ENCODE data around the gene EXT2. TPM values are rescaled to one million over a fixed set of nuclear protein-coding genes. Genes with fewer than 3 reads are reported as not detected.

EXT2 gene
- total RNA-seq, 1 donor from 2014 or later: 75.0 TPM

- Mint-ChIP-seq H3K4me3 (no peak overlapping the region), H3K27me3 (ENCODE audit: low read depth) (no peaks in the 10 kb centered on the region), H3K9me3 (no peaks in the 10 kb centered on the region), H3K27ac (no peak overlapping the region), H3K4me1 (no peaks in the 10 kb centered on the region), H3K36me3 (peaks cover 33% of the 10 kb centered on the region)
- no peak for DNase-seq (ENCODE audit: low spot score in 2 of 2, unreplicated experiment in 2 of 2)
- no peak for TF ChIP-seq CTCF (IDR thresholded peaks at IDR 0.05; ENCODE audit: unreplicated experiment)
These were observed 24.7 kb downstream of the EXT2 start for GRCh38 chr11:44120169-44120568.

DNA sequence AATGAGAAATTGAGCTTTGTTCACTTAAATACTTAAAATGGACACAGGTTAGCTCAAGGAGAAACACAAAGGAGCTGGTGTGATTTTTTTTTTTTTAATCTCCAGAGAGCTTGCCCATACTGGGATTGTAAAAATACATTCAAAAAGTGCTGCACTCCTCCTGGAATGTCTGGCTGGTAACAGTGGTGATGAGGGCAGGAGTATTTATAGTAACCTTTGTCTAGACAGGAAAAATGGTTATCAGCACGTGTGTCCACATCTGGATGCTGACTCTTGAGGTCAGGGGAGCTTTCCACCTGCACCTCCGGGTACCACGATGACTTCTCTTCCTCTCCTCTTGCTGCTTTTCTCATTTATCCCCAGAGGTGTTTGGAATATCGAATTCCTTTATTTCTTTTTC lies 30.1 kb downstream of the EXT2 start:
- no peaks in the 10 kb centered on the region for H3K27me3 Mint-ChIP-seq (ENCODE audit: low read depth)
- no peaks in the 10 kb centered on the region for H3K9me3 Mint-ChIP-seq
- no peaks in the 10 kb centered on the region for H3K4me1 Mint-ChIP-seq
- no peak for DNase-seq (ENCODE audit: low spot score in 2 of 2, unreplicated experiment in 2 of 2)
- H3K27ac Mint-ChIP-seq: no peak overlapping the region
- no peak for TF ChIP-seq CTCF (IDR thresholded peaks at IDR 0.05; ENCODE audit: unreplicated experiment)
- peaks cover 35% of the 10 kb centered on the region for H3K36me3 Mint-ChIP-seq
- H3K4me3 Mint-ChIP-seq: no peak overlapping the region

DNA sequence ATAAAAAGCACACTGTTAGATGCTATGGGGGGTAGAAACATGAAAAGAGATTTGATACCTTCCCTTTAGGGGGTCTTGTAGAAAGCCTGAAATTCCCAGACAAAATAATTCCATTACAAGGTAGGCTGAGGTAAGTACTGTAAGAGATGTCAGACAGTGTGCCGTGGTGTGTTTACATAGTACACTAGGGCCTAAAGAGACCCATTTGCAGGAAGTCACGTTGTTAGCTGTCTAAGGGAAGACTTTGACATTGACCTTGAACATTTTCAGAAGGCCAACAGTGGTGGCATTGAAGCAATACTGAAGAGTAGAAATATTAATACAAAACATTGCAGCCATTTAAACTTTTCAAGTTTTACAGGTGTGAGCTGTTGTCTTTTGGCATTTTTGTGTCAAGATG lies 30.8 kb downstream of the EXT2 start:
- no peak for DNase-seq (ENCODE audit: low spot score in 2 of 2, unreplicated experiment in 2 of 2)
- Mint-ChIP-seq H3K27me3 (ENCODE audit: low read depth) (no peaks in the 10 kb centered on the region), H3K4me1 (no peaks in the 10 kb centered on the region), H3K9me3 (no peaks in the 10 kb centered on the region), H3K36me3 (peaks cover 34% of the 10 kb centered on the region), H3K4me3 (no peak overlapping the region), H3K27ac (no peak overlapping the region)
- no peak for TF ChIP-seq CTCF (IDR thresholded peaks at IDR 0.05; ENCODE audit: unreplicated experiment)

- no peak for DNase-seq (ENCODE audit: low spot score in 2 of 2, unreplicated experiment in 2 of 2)
- Mint-ChIP-seq H3K36me3 (peaks cover 27% of the 10 kb centered on the region), H3K27me3 (ENCODE audit: low read depth) (no peaks in the 10 kb centered on the region), H3K4me1 (no peaks in the 10 kb centered on the region), H3K27ac (no peak overlapping the region), H3K9me3 (no peaks in the 10 kb centered on the region), H3K4me3 (no peak overlapping the region)
- TF ChIP-seq CTCF (IDR thresholded peaks at IDR 0.05; ENCODE audit: unreplicated experiment): no peak
These were observed 31.7 kb downstream of the EXT2 start for GRCh38 chr11:44127130-44127529.

- no peak for DNase-seq (ENCODE audit: low spot score in 2 of 2, unreplicated experiment in 2 of 2)
- Mint-ChIP-seq H3K27me3 (ENCODE audit: low read depth) (no peaks in the 10 kb centered on the region), H3K27ac (no peak overlapping the region), H3K36me3 (peaks cover 28% of the 10 kb centered on the region), H3K9me3 (no peaks in the 10 kb centered on the region), H3K4me1 (no peaks in the 10 kb centered on the region), H3K4me3 (no peak overlapping the region)
- no peak for TF ChIP-seq CTCF (IDR thresholded peaks at IDR 0.05; ENCODE audit: unreplicated experiment)
These were observed 33.3 kb downstream of the EXT2 start for GRCh38 chr11:44128729-44129128.

DNA sequence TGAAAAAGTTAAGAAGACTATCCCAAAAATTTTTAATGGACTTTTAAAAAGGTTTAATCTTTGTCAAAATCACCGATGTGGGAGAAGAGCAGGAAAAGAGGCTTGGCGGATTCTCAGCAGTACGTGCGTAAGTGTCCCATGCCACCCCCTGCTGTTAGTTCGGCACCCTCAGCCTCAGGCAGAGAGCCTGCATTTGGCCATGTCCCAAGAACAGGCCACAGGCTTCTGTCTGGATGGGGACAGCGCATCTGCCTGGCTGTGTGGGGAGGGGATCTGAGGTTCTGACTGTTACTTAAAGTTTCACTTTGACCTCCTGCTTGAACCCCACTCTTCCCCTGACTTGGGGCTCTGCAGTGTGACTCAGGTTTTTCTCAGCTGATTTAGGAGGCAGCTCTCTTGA lies 35.3 kb downstream of the EXT2 start:
- Mint-ChIP-seq H3K36me3 (peaks cover 31% of the 10 kb centered on the region), H3K4me1 (no peaks in the 10 kb centered on the region), H3K27me3 (ENCODE audit: low read depth) (no peaks in the 10 kb centered on the region), H3K9me3 (no peaks in the 10 kb centered on the region), H3K27ac (no peak overlapping the region), H3K4me3 (no peak overlapping the region)
- TF ChIP-seq CTCF (IDR thresholded peaks at IDR 0.05; ENCODE audit: unreplicated experiment): no peak
- DNase-seq (ENCODE audit: low spot score in 2 of 2, unreplicated experiment in 2 of 2): no peak
